ENCODE measurements around the gene TGIF1. TPM values are rescaled to one million over a fixed set of nuclear protein-coding genes. Genes with fewer than 3 reads are reported as not detected.

TGIF1 gene
- total RNA-seq = 89.7 TPM

DNA sequence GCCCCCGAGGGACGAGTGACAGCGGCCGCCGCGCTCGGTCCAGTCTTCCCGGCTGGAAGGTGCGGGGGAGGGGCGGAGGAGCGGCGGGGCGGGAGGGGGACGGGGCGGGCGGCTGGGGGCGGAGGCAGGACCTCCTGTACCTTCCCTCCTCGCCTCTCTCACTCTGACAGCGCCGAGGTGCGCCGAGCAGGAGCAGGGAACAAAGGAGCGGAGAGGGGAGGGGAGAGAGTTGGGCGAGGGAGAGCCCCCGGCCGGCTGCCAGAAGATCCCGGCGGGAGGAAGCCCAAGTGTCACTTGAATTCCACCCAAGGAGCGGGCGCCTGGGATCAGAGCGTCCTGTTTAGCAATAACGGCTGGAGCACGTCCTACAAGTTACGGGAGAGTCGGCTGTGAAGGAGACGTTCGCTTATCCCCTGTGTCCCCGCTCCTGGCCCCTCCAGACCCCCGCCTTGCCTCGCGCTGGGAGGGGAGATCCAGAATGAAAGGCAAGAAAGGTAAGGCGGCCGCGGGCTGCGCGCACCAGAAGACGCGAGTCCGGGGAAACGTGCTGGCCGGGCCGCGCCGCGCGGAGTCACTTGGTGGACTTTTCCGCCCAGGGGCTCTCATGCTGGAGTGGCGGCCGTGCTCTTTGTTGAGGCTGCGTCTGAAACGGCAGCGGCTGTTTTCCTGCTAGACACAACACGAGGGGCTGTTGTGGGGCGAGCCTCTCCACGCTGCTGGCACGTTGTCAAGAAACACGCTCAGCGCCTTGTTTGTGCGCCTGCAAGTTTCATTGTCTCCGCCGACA is at the start of gene TGIF1:
Gene TGIF1 (plus strand): TSS at position 161 of the 787 bp plus-strand sequence. CDS start 318 bp downstream, at position 479.

Other genes starting within 250 kb of the TGIF1 start
- gene MYOM1, start 230.2 kb upstream of the TGIF1 start, total RNA-seq = 92.8 TPM
- 320 TPM for gene MYL12A, start 202.4 kb upstream of the TGIF1 start, total RNA-seq
- 292 TPM for gene MYL12B, start 188.0 kb upstream of the TGIF1 start, total RNA-seq